NOMO-1 (cell line): Measurements from ENCODE around the gene APOOL.
"Not testable (repeated sequence)": the region's sequence is repeated elsewhere in the genome, so short reads cannot be mapped to it uniquely, and the experiment has no call there.

Source experiments
- DNase-seq, 2 experiments: peaks; one replicate each; lab custom pipeline; 2025; ENCODE audit not compliant: unreplicated experiment in 2 of 2; lab: John Stamatoyannopoulos, UW

The APOOL gene

DNA sequence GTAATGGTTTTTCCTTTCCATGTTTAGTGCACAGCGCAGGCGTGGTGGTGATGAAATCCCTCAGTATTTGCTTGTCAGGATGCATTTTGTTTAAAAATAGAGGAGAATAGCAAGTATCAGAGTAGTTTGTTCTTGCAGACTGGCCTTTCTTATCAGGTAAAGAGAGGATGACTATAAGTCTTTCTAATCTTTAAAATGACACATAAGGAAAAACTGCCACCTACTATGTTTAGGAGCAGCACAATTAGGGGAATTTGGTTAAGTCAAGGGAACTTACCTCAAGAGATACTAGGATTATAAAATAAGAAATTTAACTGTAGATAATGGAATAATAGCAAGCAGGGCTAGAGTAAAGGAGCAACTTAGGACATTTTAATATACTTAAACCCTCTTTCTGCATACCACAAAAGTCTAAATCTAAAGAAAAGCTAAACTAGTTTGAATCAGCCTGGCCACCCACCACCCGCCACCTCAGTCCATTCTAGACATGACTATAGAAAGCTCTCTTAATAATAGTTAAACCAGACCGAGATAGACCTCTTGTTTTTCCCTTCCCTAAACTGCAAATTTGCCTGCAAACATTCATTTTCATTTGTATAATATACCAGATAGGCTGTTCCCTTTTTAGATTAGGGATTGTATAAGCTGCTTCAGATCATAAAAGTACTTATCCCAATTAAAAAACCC, 62.0 kb downstream of the APOOL start:
- DNase-seq: no peak

DNA sequence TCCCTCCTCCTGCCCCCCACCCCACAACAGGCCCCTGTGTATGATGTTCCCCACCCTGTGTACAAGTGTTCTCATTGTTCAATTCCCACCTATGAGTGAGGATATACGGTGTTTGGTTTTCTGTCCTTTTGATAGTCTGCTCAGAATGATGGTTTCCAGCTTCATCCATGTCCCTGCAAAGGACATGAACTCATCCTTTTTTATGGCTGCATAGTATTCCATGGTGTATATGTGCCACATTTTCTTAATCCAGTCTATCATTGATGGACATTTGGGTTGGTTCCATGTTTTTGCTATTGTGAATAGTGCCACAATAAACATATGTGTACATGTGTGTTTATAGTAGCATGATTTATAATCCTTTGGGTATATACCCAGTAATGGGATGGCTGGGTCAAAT, 73.6 kb downstream of the APOOL start:
- DNase-seq: not testable (repeated sequence)

DNA sequence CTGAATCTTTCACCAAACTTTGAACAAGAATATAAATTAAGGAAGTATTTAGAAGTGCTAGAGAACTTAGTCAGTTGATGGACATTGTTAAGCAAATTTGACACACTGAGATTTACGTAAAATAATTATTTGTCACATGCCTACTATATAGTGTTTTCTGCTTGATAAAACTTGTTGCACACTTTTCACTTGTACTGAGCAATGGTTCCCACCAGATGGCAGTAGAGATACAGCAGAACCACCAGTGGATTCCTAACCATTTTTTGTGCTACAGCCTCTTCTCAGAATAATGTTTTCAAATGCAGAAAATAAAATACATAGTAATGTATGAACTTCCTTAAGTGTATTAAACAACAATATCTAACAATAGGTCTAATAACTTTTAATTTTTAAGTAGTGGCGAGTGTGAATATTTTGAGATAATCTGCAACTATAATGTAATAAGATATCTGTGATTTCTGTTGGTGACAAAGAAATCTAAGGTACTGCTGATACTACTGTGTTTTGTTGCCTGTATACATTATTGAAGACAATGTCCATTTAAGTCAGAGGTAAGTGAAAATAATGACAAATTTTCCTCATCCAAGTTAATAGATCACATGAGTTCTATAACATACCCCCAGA, 81.2 kb downstream of the APOOL start:
- peak in 1 of 2 experiments; percentile 19 for DNase-seq

DNA sequence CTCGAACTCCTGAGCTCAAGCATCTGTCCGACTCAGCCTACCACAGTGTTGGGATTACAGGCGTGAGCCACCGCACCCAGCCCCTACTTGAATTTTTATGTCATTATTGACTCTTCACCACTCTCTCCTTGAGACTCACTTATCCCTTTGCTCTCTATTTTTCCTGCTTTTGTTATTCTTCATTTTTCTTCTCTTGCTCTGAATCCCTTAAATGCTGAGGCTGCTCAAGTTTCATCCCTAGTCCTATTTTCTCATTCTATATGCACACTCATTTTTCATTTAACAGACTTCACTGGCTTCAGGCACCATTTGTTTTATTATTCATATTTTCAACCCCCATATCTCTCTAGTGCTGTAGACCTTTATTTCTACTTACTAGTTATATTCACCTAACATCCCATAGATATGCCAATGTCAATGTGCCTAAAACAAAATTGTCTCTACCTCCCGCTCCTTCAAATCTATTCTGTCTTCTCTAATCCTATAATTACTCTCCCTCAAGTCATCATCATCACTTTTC, 85.7 kb downstream of the APOOL start:
- no peak for DNase-seq

DNA sequence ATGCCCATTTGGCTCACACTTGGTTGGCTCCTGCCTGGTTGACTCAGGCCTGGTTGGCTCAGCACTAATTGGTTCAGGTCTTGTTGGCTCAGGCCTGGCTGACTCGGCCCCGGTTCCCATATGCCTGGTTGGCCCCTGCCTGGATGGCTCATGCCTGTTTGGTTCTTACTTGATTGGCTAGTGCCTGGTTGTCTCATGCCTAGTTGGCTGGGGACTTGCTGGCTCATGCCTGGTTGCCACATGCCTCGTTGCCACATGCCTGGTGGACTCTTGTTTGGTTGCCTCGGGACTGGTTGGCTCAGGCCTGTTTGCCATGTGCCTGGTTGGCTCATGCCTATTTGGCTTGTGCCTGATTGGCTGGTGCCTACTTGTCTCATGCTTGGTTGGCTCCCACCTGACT, 103.7 kb downstream of the APOOL start:
- no peak for DNase-seq

DNA sequence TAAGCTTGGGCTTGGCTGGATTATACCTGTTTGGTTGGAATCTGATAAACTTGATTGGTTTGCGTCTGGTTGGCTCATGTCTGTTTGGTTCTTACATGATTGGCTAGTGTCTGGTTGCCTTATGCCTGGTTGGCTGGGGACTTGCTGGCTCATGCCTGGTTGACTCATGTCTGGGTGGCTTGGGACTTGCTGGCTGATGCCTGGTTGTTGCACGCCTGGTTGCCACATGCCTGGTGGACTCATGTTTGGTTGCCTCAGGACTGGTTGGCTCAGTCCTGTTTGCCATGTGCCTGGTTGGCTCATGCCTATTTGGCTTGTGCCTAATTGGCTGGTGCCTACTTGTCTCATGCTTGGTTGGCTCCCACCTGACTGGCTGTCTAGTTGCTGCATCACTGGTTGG, 104.5 kb downstream of the APOOL start:
- DNase-seq: no peak

DNA sequence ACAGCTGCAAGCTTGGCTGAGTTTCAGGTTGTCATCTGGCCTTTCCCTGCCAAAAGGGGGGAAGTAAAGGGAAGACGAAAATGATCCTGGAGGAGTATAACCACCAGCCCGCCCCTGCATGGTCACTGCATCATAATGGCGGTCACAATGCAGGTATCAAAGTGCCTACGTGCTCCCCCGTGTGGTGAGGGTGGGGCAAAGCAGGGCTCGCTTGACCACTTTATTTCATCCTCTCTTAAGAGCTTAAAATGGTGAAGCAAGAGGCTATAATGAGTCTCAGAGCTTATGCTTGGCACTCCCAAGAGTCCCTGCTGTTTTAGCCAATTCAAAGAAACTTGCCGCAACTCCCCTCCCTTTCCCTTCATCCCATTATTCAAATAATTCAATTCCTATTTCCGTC, 105.6 kb downstream of the APOOL start:
- DNase-seq: no peak

DNA sequence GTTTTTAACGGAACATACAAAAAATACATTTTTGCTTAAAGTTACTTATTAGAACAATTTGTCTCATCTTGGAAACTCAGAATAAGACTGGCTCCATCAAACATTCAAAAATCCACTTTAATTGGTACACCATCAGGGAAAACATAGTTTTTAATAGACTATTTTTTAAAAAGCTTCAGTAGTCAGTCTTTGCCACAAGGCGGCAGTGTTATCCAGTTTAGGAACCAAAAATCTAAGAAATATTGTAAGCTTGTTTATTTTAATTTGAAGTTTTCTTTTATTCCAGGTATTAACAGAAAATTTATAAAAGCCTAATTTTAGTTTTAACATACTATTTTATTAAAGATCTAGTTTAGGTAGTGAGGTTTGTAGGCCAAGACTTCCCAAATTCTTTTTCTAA, 107.7 kb downstream of the APOOL start:
- DNase-seq: no peak

DNA sequence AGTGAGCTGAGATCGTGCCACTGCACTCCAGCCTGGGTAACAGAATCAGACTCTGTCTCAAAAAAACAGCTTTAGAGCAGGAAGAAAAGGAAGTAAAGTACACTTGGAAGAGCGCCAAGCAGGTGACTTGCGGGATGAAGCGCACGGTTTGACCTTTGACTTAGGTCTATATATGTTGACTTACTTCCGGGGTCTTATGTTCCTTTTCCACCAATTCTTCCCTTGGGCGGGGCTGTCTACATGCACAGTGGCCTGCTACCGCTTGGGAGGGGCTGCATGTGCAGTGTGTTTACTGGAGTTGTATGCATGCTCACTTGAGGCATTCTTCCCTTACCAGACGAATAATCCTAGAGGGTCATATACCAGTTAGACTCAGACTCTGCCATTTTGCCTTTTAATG, 108.6 kb downstream of the APOOL start:
- DNase-seq: no peak

DNA sequence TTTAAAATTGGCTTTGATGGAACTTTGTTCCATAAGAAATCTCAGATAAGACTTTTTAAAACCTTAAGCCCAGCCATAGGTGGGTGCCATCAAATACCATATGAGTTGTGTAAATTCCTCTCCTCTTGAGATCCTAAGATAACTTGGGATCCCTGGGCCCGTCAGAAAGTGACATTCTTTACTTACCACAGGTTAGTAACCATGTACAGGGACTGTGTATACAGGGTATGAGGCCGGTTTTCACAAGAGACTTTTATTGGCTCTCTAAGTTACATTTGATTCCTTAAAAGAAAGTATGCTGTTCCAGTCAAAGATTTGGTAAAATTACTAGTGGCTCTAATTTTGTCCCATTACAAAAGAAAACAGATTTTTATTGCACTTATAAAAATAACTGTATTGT, 110.1 kb downstream of the APOOL start:
- no peak for DNase-seq

DNA sequence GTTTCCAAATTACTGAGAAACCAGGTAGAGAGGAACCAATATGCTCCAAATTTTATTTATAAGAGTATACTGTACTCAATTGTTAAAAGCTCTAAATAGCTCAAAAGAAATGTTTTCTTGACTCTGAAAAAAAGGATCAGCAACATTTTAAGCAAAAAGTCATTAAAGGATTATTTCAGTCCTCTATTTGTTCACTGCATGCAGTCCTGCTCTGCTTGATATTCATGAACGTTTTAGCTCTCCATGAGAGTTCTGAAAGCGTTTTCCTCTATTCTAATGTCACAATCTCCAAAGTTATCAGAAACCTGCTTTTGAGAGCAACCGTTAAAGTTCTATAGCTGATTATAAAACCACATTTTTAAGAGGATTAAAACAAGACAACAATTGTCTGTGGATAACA, 110.5 kb downstream of the APOOL start:
- DNase-seq: no peak

DNA sequence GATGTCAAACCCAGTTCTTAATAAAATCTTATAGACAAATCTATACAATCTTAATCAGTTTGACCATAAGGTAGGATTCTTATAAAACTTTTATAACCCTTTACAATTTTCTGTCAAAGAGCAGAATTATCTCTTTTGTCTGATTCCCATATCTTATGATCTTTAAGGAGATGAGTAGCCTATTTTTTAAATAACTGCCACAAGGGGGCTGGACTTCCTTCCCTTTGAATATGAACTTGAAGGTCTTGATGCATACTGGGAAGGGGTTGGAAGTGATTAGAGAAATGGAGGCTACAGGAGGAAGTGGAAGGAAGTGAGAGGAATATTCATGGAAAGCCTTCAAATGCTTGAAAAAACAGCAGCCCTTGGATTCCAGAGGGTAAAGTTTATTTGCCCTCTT, 111.1 kb downstream of the APOOL start:
- no peak for DNase-seq

DNA sequence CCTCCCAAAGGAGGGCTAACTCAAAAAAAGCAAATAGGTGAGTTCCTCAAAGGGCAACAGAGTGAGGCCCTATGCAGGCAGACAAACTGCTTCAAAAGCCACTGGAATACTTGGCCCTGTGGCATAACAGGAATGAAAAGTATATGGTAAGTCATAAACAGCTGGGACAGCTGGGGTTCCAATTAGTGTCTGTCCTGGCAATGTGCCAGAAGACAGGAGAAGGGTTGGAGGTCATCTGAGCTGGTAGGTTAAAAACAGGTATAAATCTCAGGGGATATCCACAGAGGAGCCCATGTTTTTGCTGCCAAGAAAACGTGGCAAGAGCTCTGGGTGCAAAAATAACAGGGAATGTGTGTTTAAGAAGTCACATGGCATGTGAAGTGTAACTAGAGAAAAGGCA, 111.6 kb downstream of the APOOL start:
- DNase-seq: no peak

DNA sequence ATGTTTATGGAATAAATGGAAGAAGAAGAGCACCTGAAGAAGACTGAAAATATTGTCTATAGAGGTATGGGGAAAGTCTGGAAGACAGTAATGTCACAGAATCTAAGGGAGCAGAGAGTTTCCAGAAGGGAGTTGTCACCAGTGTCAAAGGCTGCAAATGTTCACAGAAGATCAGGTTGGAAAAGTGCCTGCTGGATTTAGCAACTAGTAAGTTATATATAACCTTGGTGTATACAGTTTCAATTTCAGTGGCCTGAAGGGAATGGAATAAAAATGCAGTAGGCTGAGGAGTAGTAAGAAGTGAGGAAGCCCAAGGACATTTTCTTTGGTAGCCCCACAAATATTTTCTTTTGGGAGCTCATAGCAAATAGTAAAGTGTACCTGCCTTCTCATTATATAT, 132.7 kb downstream of the APOOL start:
- DNase-seq: no peak

DNA sequence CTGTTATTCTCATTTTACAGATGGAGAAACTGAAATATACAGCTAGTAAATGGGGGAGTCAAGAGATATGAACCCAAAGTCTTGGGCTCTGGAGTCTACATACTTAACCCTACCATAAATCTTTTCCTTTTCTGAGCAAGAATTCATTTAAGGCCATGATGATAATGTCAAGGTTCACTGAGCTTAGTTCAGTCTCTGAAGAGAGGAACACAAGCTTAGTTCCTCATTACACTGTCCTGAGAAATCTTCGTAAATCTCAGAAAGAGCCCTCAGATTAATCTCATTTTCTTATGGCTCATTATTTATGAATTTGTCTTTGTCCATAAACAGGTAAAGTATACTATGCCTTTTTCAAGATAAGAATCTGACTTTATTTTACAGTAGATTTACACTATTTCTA, 135.7 kb downstream of the APOOL start:
- DNase-seq: no peak

DNA sequence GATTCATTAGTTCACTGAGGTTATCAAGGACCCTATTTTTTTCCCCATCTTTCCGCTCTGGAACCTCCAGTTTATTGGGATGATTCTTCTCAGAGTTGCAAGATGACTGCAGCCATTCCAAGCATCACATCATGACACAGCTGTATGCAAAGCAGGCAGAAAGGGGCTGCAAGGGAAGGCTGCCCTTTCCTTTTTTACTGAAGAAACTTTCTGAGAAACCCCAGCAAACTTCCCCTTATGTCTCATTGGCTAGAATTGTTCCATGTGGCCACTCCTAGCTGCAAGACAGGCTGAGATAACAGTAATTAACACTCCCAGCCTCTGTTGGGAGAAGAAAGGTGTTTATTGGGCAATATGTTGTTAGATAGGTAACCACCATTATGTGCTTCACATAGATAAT, 137.3 kb downstream of the APOOL start:
- DNase-seq: no peak
